Endothelial cell of umbilical vein (primary cell): ENCODE measurements around the gene SCO2.

Experiments
- CTCF ChIP-seq, 2 donors: IDR thresholded peaks; 1 replicate in 1 of 2; 2 replicates in 1 of 2; pipeline ENCODE4 v1.5.1; 2011; ENCODE audit warnings: low read length in 2 of 2, mild to moderate bottlenecking in 2 of 2, moderate library complexity in 2 of 2, control low read depth in 1 of 2, inconsistent platforms in 1 of 2, low read depth in 1 of 2; ENCODE audit not compliant: insufficient read depth in 1 of 2; ENCODE audit errors: extremely low read depth in 1 of 2
- EZH2 ChIP-seq: IDR thresholded peaks from 2 replicates; pipeline ENCODE4 v1.6.1; 2012; ENCODE audit warnings: borderline replicate concordance, low read depth, mild to moderate bottlenecking, moderate library complexity, low read length, inconsistent platforms; ENCODE audit not compliant: severe bottlenecking
- FOS ChIP-seq: IDR thresholded peaks from 2 replicates; pipeline ENCODE4 v1.6.1; 2011; ENCODE audit warnings: mild to moderate bottlenecking, low read length, moderate library complexity, borderline replicate concordance; ENCODE audit not compliant: insufficient read depth
- GATA2 ChIP-seq: IDR thresholded peaks from 2 replicates; pipeline ENCODE4 v1.7.0; 2011; ENCODE audit warnings: low read depth, mild to moderate bottlenecking, moderate library complexity, mixed read lengths, low read length; ENCODE audit not compliant: insufficient read length, insufficient read depth
- JUN ChIP-seq: IDR thresholded peaks from 2 replicates; pipeline ENCODE4 v1.6.1; 2011; ENCODE audit warnings: borderline replicate concordance, low read depth; ENCODE audit not compliant: insufficient read length, insufficient read depth
- MAX ChIP-seq: IDR thresholded peaks from 2 replicates; pipeline ENCODE4 v1.6.1; 2011; ENCODE audit not compliant: insufficient read depth, insufficient read length
- MYC ChIP-seq: IDR thresholded peaks from one replicate; pipeline ENCODE4 v1.6.1; 2011; ENCODE audit warnings: mild to moderate bottlenecking, low read depth, low read length
- POLR2A ChIP-seq: IDR thresholded peaks from 2 replicates; pipeline ENCODE4 v1.6.1; 2012; ENCODE audit warnings: low read depth, mild to moderate bottlenecking, control low read depth, low read length
- POLR2AphosphoS5 ChIP-seq: IDR thresholded peaks from 2 replicates; pipeline ENCODE4 v1.6.1; 2012; ENCODE audit warnings: low read depth, mild to moderate bottlenecking, control low read depth, low read length, moderate library complexity; ENCODE audit not compliant: insufficient read depth

GRCh38 chr22:50542416-50542927 is 17.1 kb upstream of the SCO2 start:
- no peak for TF ChIP-seq CTCF (IDR thresholded peaks at IDR 0.05; ENCODE audit: extremely low read depth in 1 of 2, insufficient read depth in 1 of 2, low read depth in 1 of 2, low read length in 2 of 2)
- TF ChIP-seq POLR2A: no peak
- no peak for TF ChIP-seq POLR2AphosphoS5
- no peak for TF ChIP-seq FOS
- TF ChIP-seq EZH2: no peak
- TF ChIP-seq GATA2: no peak
- TF ChIP-seq MAX: no peak
- no peak for TF ChIP-seq MYC
- no peak for TF ChIP-seq JUN
